ENCODE data around the gene FBXW7.

The FBXW7 gene

DNA sequence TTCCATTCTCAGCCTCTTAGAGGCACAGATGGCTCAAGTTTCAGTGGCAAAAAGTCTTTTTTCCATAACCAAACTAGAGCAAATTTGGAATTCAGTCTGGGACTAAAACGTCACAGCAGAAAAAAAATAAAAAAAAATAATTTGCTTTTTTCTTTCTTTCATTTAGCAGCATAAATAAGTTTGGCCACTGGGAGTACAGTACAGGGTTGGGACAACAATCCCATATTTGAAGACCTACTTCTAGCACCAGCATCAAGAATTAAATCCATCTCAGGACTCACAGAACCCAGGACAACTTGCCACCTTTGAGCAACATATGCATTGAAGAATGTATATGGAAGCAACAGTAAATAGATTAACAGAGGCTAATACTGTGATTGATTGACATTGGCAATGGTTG lies 214.0 kb downstream of the FBXW7 start:
- no peak for DNase-seq

DNA sequence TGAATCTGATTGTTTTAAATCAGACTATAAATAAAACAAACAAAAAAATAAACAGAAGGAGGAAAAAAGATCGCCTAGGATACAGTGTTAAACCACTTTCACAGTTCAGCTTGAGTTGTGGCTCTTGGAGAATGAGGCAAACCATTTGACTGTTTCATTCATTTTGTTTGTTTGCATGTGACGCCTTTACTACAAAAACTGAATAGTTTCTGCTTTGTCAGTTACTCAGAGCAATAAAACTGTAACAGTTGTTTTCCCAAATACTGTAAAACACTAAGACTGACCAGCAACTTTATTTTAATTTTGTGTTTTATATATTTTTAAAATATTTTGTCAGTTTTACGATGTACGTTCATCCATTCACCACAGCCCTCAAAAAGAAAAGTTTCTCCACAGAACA lies 214.5 kb downstream of the FBXW7 start:
- DNase-seq, result no peak

DNA sequence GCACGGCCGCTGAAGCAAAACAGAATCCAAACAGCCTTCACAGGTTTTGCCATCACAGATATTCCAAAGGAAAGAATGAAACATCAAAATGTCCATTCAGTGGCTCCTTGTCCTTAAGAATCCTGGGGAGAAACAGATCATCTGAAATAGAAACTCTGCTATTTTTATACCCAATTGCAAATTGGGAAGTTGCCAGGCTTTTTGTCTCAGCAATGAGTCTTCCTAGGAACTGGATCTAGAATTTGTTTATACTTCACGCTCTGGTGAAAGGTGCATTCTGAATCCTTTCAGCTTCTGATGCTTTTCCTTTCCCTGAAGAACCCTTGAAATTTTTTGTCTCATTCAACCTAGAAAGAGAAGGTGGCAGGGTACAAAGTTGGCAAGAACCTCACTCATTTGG lies 218.9 kb downstream of the FBXW7 start:
- DNase-seq, result no peak

DNA sequence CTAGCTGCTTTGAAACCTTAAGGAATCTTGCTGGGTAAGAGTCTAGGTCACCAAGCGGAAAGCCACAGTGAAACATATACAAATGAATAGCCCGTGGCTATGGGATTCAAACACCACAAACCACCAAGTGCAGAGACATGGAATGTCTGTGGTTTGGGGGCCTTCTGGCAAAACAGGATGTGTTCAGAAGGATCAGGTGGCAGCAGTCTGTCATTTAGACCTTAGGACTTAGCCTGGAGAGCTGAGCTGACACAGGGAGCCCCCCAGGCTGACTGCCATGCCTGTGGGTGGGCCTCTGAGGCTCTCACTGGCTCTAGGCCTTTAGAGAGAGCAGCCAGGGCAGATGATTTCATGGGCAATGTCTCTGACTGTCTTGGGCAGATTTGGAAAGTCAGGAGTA lies 225.6 kb downstream of the FBXW7 start:
- DNase-seq, result no peak

DNA sequence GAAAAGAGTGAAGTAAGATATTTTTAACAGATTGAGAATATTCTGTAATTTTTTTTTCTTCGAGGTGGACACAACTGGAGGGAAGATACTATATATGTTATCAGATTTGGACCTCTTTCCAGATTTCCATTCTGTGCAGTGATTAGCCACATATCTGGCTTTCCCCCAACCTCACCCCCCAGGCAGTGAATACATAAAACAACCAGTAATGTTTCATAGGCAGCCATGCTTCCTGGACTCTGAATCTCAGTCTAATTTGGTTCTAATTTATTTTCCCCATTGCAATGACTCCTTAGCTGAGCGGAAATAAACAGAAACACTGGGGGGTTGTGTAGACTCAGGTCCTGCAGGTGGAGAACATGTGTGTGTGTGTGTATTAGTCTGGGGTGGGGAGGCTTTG lies 226.5 kb downstream of the FBXW7 start:
- no peak for DNase-seq

DNA sequence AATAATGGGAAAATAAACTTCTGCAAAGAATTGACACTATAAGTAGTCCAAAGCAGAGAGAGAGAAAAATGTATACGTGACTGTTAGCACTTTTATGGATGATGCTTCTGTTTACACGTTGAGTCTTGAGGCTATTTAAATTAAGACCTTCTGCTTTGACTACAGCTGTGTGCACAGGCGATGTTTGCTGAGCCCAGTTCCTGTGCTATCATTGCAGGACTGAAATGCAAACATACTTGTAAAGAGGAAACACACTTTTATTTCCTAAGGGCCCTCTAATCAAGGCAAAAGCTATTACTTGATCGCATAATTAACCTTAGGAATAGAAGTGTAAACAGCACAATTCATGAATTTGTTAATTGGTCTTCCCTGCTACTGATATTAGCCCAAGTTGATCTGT lies 226.9 kb downstream of the FBXW7 start:
- peak; percentile 72 for DNase-seq

DNA sequence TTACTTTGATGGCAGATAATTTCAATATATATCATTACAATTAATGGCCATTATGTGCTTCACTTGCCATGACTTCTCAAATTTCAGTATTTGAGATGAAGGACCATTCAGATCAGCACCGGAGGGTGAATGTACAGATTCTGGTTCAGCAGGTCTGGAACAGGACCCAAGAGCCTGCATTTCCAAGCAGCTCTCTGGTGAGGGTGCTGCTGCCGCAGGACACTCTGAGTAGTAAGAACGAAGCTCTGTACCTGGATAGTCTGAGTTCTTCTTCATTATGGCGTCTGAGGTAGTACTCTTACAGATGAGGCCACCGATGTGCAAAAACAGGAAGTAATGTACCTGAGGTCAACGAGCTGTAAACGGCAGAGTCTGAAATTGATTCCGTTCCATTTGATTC lies 228.2 kb downstream of the FBXW7 start:
- DNase-seq, result peak; percentile 35

DNA sequence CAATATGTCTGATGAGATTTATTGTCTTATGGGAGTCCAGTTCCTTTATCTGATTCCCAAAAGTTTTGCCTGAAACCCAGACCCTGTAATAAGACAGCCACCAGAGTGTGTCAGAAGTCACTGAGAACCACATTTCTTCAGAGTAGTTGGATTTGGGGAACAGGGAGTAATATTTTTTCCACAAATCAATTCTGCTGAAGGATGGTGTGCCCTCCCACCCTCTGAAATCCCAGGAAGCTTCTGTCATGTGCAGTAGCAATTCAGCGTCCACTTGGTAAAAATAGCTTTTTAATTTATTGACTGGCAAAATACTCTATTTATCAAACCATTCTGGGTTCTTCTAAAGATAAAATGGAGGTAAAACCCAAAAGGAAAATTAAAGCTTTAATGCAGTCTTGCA lies 229.4 kb downstream of the FBXW7 start:
- no peak for DNase-seq

DNA sequence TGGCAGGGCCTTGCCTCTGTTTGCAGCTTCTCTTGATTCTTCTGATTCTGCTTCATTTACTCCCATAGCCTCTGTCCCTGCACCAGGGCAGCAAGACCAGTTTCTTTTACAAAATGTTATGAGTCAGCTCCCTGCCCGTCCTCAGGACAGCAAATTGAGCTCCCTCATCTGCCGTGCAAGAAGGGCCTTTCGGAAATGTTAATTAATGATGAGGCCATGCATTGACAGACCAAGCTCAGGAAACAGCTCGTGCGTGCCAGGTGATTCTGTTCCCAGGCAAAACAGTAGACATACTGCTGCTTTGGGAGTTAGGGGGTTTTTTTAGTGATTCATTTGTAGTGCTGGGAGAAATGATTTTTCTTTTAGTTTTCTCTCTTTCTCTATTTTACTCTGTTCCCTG lies 231.7 kb downstream of the FBXW7 start:
- no peak for DNase-seq

DNA sequence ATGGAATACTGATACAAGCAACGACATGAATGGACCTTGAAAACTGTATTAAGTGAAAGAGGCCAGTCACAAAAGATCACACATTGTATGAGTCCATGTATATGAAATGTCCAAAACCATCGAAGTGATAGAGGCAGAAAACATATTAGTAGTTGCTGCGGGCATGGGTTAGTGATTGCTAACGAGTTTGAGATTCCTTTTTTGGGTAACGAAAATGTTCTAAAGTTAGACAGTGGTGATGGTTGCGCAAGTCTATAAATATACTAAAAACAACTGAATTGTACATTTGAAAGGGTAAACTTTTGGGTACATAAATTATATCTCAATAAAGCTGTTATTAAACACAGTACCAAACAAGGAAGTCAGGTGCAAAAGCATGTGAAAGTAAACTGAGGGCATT lies 234.5 kb downstream of the FBXW7 start:
- DNase-seq, result no peak

DNA sequence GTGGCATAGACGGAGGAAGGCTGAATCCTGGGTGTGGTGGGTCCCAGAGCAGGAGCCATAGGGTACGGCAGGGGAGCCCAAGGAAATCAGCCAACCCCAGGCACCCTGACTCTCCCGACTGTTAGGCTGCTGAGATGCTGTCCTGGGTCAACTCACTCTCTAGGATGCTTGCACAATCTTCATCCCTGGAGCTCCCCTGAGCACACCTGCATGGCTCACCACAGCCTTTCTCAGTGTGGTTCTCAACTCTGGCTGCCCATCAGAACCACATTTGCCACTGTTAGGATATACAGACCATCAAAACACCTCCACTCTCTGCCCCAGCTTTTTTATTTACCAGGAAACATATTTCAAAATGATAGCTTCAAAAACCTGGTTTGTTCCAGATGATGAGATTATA lies 236.3 kb downstream of the FBXW7 start:
- no peak for DNase-seq

DNA sequence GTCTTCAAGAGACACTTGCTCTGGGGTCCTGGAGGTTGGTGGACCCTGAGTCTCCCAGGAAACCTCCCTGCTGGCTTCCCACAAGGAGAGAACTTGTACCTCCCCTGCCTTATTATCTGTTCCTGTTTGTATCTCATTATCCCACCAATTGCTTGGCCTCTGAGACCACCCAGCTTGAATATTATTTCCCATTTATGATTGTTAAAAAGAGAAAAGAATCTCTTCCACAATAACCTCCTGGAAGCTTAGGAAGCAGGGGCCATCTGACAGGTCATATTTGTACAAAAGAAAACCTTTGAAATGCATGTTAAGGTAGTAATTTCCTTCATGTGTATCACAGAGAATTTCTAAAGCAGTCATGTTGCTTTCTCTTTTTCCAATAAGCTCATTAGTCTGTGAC lies 239.5 kb downstream of the FBXW7 start:
- no peak for DNase-seq

DNA sequence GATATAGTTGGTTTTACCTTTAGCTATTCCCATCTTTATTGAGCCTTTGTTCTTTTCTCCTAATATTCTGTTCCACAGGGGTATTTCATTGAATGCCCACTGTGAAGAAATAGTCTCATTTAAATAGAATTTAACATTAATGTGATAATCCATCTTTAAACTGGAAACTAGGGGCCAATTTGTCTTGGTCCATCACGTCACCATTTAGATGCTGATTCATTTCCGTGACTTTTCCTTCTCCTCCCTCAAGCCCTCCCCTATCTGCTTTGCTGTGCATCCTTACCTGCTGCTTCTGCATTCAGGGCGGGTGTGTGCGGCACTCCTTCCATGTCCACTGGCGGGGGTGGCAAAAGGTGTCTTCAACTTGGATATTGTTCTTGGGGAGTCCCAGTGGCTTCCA lies 241.1 kb downstream of the FBXW7 start:
- DNase-seq, result no peak

DNA sequence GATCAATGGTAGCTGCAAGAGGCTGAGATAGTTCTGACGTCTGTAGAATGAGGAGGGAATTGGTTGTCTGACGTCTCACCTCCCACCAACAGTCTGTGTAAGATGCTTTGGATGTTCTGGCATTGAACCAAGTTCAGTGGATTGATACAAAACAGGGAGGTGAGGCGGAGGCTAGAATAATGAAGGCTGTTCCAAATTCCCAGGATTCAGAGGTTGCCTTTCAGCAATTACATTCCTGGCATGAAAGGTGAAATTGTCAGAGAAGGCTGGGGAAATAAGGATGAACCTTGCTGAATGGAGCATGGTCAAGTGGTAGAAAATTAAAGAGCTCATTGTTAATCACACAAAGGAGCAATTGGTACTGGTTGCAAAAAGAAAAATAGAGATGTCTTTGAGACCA lies 241.6 kb downstream of the FBXW7 start:
- no peak for DNase-seq

DNA sequence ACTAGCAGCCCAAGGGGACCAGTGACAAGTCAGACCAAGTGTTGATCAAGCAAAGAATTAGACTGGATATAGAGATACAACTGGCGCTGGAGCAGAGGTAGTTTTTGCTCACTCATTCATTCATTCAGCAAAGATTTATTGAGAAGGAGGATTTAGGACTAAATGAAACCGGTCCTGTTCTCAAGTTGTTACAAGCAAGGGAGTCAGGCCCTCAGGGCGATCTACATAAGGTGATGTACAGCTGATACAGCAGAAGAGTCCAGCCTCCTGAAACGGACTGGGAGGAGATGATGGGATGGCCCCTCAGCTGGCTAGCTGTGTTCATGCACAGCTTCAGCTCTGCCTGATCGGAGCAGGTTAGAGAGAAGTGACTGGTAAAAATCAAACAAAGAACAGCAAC lies 242.4 kb downstream of the FBXW7 start:
- no peak for DNase-seq

DNA sequence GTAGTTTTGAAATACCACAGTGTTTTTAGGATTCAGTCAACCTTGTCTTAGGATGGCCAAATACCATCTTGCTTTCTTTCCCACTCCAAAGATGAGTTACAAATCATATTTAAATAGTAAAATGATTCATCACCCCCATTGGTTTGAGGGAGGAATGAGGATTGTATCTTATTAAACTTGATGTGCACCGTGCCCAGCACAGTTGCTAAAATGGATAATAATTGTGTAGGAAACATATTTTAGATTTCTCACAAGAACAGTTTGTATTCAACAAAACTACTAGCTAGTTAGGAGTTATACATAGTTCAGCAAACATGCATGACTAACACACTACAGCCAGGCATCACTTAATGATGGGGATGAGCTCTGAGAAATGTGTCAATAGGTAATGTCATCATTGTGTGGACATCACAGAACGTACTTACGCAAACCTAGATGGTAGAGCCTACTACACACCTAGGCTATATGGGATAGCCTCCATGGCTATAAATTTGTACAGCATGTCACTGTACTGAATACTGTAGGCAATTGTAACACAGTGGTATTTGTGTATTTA lies 245.4 kb downstream of the FBXW7 start:
- no peak for DNase-seq

DNA sequence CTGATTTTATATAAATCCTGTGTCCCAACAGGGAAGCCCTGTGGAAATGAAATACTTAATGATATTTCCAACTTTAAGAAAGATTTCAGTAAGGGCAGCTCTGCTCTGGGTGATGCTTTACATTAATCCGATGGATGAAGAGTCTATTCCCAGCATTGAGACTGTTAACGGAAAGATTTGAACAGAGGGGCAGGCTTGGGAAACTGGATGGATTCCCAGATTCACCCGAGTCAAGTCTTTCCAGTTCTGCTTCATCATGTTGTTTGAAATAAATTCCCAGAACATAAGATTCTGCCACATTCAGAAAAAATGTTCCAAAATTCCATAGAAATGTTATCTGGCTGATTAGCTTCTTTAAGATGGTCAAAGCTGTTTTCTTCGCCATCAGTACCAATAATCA lies 246.0 kb downstream of the FBXW7 start:
- DNase-seq, result no peak

DNA sequence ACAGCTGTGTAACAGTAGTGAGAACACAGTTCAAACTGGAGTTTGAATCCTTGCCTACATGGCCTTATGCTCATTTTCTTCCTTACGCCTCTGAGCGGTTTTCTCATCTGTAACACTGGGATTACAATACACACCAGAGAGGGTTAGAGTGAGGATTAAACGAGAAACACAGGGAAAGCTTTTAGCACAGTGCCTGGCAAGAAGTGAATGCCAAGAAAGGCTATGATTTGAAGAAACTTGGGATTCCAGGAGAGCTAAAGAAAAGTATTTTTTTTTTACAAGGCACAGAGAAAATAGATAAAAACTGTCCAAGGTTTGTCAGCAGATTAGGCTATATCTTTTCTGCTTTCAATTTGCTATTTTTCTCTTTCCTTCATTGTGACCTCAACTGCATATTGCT lies 246.4 kb downstream of the FBXW7 start:
- no peak for DNase-seq

DNA sequence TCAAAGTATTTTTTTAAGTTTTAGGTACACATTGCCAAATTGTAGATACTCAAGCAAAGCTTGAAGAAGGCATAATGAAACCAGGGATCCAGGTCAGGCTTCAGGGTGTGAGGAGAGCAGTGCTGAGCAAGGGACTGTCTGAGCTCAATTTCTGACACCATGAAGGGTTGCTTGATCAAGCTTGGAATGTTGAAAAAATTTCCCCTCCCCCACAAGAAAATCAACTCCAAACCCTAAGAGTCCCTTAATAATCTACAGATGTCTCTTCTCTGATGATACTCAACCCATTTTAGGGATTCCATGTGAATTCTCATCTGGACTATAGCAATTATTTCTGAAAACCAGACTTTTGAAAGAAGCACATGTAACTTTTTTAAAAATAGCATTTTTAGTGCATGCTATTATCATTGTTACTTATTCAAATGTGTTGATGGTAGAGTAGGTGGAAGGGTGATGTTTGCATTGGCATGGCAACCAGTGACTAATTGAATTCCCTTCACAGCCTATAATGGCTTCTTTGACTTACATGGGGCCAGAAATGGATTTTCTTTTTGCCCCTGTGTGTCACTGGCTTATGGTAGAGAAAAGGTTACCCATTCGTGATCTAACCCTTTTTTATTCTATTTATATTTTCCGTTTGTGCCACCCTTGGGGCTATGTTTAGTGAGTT lies 252.0 kb downstream of the FBXW7 start:
- no peak for DNase-seq

DNA sequence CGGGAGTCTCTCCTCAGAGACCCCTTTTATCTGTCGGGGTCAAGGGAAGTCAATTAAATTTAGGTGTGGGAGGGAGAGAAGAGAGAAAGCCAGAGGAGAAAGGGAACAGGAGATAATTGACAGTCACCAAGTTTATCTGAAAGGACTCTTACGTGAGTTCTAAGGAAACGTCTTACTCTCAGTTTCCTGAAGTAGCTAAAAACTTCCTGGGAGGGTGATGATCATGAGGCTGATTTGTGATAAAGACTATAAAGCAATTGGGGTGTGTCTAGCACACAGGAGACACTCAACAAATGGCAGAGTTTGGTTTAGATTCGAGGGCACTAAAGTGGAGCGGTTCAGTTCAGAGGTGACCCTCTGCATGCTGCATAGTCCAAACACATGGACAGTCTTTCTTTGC lies 254.1 kb downstream of the FBXW7 start:
- no peak for DNase-seq

DNA sequence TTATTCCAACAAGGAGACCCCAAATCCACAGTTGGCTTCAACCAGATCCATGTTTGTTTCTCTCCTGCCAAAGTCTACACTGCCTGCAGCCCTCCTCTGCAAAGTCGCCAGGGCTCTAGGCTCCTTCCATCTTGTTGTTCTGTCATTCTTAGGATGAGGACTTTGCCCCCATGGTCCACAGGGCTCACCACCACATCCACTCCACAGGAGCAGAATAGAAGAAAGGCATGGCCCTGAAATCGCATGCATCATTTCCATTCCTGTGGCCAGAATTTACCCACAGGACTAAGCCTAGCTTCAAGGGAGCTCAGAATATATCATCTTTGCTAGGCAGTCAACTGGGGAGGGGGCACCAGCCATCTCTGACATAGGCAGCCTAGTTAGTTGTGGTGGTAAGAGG lies 254.7 kb downstream of the FBXW7 start:
- no peak for DNase-seq

DNA sequence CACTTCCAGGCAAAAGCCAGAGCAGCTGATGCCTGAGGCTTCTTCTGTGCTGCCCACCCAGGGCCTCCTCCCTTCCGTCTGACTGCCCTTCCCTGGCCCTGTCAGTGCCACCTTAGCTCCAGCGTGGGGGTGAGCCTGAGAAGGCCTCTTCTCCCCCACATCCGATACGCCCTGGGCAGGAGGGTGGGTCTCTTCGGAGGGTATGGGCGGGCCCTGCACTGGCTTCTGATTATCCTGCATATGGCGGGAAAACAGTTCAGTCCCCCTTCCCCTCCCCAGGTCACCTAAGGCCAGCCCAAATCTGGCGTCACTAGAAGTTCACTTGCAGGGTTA lies 256.7 kb downstream of the FBXW7 start:
- no peak for DNase-seq

DNA sequence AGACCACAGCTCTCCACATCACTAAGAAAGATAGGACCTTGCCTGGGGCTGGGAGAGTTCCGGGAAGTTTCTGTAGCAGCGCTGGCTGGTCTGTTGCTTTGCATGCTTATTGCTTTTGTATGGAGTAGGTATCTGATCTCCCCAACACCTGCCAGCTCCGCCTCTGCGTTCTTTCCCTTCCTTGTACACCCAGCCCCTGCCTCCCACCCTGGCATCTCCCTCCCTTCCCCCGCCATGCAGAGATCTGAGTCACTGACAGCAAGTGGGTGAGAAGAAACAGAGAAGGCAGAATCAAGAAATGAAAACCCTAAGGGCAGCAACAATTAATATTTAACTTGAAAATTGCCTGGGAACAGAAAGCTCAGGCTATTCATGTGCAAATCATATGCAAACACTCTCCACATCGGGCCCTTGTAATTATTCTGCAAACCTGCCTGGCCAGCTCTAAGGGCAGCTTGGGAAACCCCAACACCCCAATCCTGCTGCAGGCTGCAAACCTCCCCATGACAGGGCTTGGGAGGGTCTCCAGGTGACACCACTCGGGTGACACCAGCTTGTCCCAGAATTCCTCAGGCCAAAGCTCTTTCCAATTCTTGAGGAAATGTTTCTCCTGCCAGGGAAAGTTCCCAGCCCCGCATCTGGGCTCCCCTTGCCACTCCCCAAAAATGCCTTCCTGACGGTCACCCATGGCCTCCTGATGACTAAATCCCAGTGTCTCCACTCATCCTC lies 257.2 kb downstream of the FBXW7 start:
- peak; percentile 29 for DNase-seq

DNA sequence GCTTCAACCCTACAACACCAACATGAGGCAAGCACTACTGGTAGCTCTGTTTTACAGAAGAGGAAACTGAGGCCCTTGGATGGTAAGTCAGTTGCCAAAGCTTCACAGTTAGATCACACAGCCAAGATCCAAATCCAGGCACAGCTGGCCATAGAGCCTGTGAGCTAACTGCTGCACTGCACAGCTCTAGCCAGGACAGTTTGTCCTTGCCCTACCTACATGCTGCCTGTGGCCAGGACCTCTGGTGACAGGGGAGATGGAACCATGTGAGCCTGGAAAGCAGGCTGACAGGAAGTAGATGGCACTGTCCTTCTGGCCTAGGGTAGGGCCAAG lies 257.8 kb downstream of the FBXW7 start:
- no peak for DNase-seq

DNA sequence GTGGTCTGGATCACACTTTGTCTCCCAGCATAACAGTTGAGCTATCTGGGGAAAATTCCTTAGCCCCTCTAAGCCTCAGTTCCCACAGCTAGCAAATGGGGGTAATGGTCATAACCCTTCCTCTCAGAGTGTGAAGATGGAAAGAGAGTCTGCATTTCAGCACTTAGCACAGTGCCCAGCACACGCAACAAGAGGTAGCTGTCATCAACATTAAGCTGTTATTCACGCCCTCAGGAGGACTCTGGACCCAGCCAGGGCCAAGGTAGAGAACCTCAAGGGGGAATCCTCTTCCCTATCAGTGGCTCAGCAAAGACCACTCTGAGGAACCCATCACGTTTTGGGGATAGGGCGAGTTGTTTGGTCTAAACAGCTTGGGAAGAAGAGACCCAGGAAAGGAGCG lies 258.6 kb downstream of the FBXW7 start:
- DNase-seq, result no peak

Data from NCI-H1436 (cell line).